K562 (cell line): ENCODE data around the gene PRELID1.

Source experiments
- CTCF ChIP-seq, 3 experiments: IDR thresholded peaks in 2 of 3; conservative IDR thresholded peaks in 1 of 3; 2 replicates each; pipeline ENCODE4 v1.5.1; 2011 to 2012; ENCODE audit warnings: low read length in 3 of 3, mild to moderate bottlenecking in 3 of 3, control low read depth in 2 of 3, improper control_type of control experiment in 1 of 3, inconsistent platforms in 1 of 3, low read depth in 1 of 3, mixed read lengths in 1 of 3, moderate library complexity in 1 of 3; ENCODE audit not compliant: insufficient read depth in 2 of 3
- E4F1 ChIP-seq: fragments of 250-450 bp; sonication (Bioruptor Pico); IDR thresholded peaks from 2 replicates; pipeline ENCODE4 v1.5.0; 2021; ENCODE audit warnings: mild to moderate bottlenecking, borderline replicate concordance
- EP300 ChIP-seq: IDR thresholded peaks from 2 replicates; pipeline ENCODE4 v1.6.1; 2012; ENCODE audit warnings: low read length, improper control_type of control experiment
- HDAC2 ChIP-seq: fragments of 450-650 bp; IDR thresholded peaks from 2 replicates; pipeline ENCODE4 v1.6.1; 2016; ENCODE audit warnings: mild to moderate bottlenecking
- HDAC8 ChIP-seq: fragments of 450-650 bp; IDR thresholded peaks from 2 replicates; pipeline ENCODE4 v1.6.1; 2016; ENCODE audit warnings: mild to moderate bottlenecking, missing genetic modification characterization, moderate library complexity, missing compliant biosample characterization
- HNRNPL ChIP-seq: fragments of 200-400 bp; formaldehyde crosslinking; IDR thresholded peaks from 2 replicates; pipeline ENCODE4 v1.6.1; 2017; ENCODE audit warnings: low read depth, mild to moderate bottlenecking, low read length
- SFPQ ChIP-seq: fragments of 200-400 bp; formaldehyde crosslinking; IDR thresholded peaks from 2 replicates; pipeline ENCODE4 v1.6.1; 2017; ENCODE audit warnings: mild to moderate bottlenecking, low read depth, low read length, moderate library complexity
- TAF1 ChIP-seq: IDR thresholded peaks from 2 replicates; pipeline ENCODE4 v1.6.1; 2011; ENCODE audit warnings: mild to moderate bottlenecking, low read length, moderate library complexity; ENCODE audit not compliant: insufficient read depth, control insufficient read depth, severe bottlenecking; ENCODE audit errors: extremely low read depth
- ZNF280B ChIP-seq: fragments of 250-450 bp; sonication (Bioruptor Pico); IDR thresholded peaks from 2 replicates; pipeline ENCODE4 v1.5.1; 2021; ENCODE audit warnings: mild to moderate bottlenecking

- no peak for TF ChIP-seq EP300
- no peak for TF ChIP-seq E4F1 (CRISPR knock-in tag)
- no peak for TF ChIP-seq HDAC2
- TF ChIP-seq HNRNPL: no peak
- no peak for TF ChIP-seq CTCF (IDR thresholded peaks at IDR 0.05 in 2 of 3, conservative IDR thresholded peaks at IDR 0.05 in 1 of 3; ENCODE audit: insufficient read depth in 2 of 3, low read depth in 1 of 3, low read length in 3 of 3)
- no peak for TF ChIP-seq HDAC8 (tag)
- TF ChIP-seq ZNF280B: no peak
- TF ChIP-seq SFPQ: no peak
- TF ChIP-seq TAF1: no peak
Observed at GRCh38 chr5:177335701-177336065, 32.1 kb downstream of the PRELID1 start.
